Neural progenitor cell (in vitro differentiated cells): ENCODE measurements around the gene ZNF618.

Experiments used
- CTCF ChIP-seq: fragments of 200-600 bp; sonication (generic); IDR thresholded peaks from 2 replicates; pipeline ENCODE4 v1.5.1; 2017; ENCODE audit warnings: antibody characterized with exemption, mild to moderate bottlenecking
- EZH2 ChIP-seq: fragments of 200-600 bp; sonication (generic); IDR thresholded peaks from 2 replicates; pipeline ENCODE4 v1.6.1; 2017; ENCODE audit warnings: antibody characterized with exemption, mild to moderate bottlenecking, moderate library complexity

- TF ChIP-seq EZH2: no peak
- TF ChIP-seq CTCF: no peak
Measured at GRCh38 chr9:114092336-114092735, 216.2 kb downstream of the ZNF618 start.
